Measurements from ENCODE around the gene AATK. TPM values are rescaled to one million over a fixed set of nuclear protein-coding genes. Genes with fewer than 3 reads are reported as not detected.

Gene AATK
- total RNA-seq, 1 experiment from 2014 or later, result 4.4 TPM

DNA sequence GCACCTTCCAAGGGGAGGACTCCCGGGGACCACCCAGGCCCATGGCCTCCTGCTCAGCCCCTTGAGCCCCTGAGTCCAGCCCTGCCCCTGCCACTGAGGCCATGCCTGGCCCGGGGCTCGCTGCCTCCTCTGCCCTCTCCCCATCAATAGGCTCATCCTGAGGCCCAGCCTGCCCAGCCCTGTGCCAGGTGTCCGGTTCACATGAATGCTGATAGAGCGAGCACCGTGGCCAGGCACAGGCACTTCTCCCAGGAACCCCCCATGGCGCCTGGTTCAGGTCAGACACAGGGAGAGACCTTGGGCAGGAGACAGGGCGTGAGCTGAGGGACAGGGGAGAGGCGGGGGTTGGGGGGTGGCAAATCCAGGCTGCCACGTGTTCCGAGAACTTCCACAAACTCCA lies 3.5 kb downstream of the AATK start:
- H3K36me3 ChIP-seq (ENCODE audit: control insufficient read depth in 1 of 2, insufficient read depth in 2 of 2, low read length in 2 of 2), result no peaks in the 10 kb centered on the region
- H3K4me2 ChIP-seq (ENCODE audit: low read length), result no peak overlapping the region
- ChIA-PET CTCF (no interaction called here), POLR2A (no interaction called here), RAD21 (ENCODE audit: low non-redundant PET in 1 of 2, low total read pairs in 2 of 2, uncharacterized antibody in 2 of 2, unreplicated experiment in 2 of 2) (no interaction called here)
- H4K20me1 ChIP-seq (ENCODE audit: insufficient read depth), result no peaks in the 10 kb centered on the region
- H3K27me3 ChIP-seq (ENCODE audit: insufficient read depth, low read length), result no peaks in the 10 kb centered on the region
- H3K79me2 ChIP-seq (ENCODE audit: insufficient read depth, low read length), result no peaks in the 10 kb centered on the region
- BruUV-seq (replicated peaks), result no TSS peak
- H3K4me1 ChIP-seq (ENCODE audit: control insufficient read depth in 1 of 2, insufficient read depth in 2 of 2, low read length in 2 of 2), result no peaks in the 10 kb centered on the region
- no peak overlapping the region for H3K4me3 ChIP-seq (replicated peaks in 1 of 2; ENCODE audit: low read depth in 1 of 2, low read length in 2 of 2)
- H3K27ac ChIP-seq (ENCODE audit: low read depth, low read length), result no peak overlapping the region
- TF ChIP-seq CBX3 (IDR thresholded peaks at IDR 0.05; ENCODE audit: low read depth) (no peak), TCF7L2 (IDR thresholded peaks at IDR 0.05; ENCODE audit: borderline replicate concordance, extremely low read depth, insufficient read depth, insufficient read length) (no peak), POLR2AphosphoS5 (IDR thresholded peaks at IDR 0.05; ENCODE audit: low read depth, low read length) (no peak), SP1 (IDR thresholded peaks at IDR 0.05; ENCODE audit: low read depth) (no peak), ELF1 (IDR thresholded peaks at IDR 0.05; ENCODE audit: borderline replicate concordance, low read depth) (no peak)
- TF ChIP-seq, protein P1, sequence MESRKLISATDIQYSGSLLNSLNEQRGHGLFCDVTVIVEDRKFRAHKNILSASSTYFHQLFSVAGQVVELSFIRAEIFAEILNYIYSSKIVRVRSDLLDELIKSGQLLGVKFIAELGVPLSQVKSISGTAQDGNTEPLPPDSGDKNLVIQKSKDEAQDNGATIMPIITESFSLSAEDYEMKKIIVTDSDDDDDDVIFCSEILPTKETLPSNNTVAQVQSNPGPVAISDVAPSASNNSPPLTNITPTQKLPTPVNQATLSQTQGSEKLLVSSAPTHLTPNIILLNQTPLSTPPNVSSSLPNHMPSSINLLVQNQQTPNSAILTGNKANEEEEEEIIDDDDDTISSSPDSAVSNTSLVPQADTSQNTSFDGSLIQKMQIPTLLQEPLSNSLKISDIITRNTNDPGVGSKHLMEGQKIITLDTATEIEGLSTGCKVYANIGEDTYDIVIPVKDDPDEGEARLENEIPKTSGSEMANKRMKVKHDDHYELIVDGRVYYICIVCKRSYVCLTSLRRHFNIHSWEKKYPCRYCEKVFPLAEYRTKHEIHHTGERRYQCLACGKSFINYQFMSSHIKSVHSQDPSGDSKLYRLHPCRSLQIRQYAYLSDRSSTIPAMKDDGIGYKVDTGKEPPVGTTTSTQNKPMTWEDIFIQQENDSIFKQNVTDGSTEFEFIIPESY (IDR thresholded peaks at IDR 0.05; ENCODE audit: extremely low read depth, insufficient replicate concordance, low read length), result no peak
- ATAC-seq (no peak), DNase-seq (ENCODE audit: low read depth, low spot score) (no peak)
- no peaks in the 10 kb centered on the region for H3K9me2 ChIP-seq (ENCODE audit: insufficient read depth)
- no peak overlapping the region for H2AFZ ChIP-seq (ENCODE audit: low read depth, low read length, poor library complexity, severe bottlenecking)
- no peak overlapping the region for H3K9ac ChIP-seq (ENCODE audit: low read length)
- H3K9me3 ChIP-seq (ENCODE audit: control insufficient read depth in 1 of 2, insufficient read depth in 1 of 2, low read depth in 1 of 2, low read length in 2 of 2), result no peaks in the 10 kb centered on the region
- intact Hi-C loops (cut with micrococcal nuclease), result no loop called here

- POLR2A ChIA-PET, result no interaction called here
- no peaks in the 10 kb centered on the region for H3K9me3 ChIP-seq (ENCODE audit: control insufficient read depth in 1 of 2, insufficient read depth in 1 of 2, low read depth in 1 of 2, low read length in 2 of 2)
- no peak overlapping the region for H3K9ac ChIP-seq (ENCODE audit: low read length)
- ATAC-seq (no peak), DNase-seq (ENCODE audit: low read depth, low spot score) (no peak)
- H3K36me3 ChIP-seq (ENCODE audit: control insufficient read depth in 1 of 2, insufficient read depth in 2 of 2, low read length in 2 of 2), result no peaks in the 10 kb centered on the region
- no peaks in the 10 kb centered on the region for H4K20me1 ChIP-seq (ENCODE audit: insufficient read depth)
- H3K4me2 ChIP-seq (ENCODE audit: low read length), result no peak overlapping the region
- RAD21 ChIA-PET (ENCODE audit: low non-redundant PET in 1 of 2, low total read pairs in 2 of 2, uncharacterized antibody in 2 of 2, unreplicated experiment in 2 of 2), result no interaction called here
- no TSS peak for BruUV-seq (replicated peaks)
- intact Hi-C loops (cut with micrococcal nuclease), result no loop called here
- no peak overlapping the region for H2AFZ ChIP-seq (ENCODE audit: low read depth, low read length, poor library complexity, severe bottlenecking)
- no peak overlapping the region for H3K27ac ChIP-seq (ENCODE audit: low read depth, low read length)
- no peak for TF ChIP-seq ELF1 (IDR thresholded peaks at IDR 0.05; ENCODE audit: borderline replicate concordance, low read depth)
- no peak for TF ChIP-seq SIN3A (IDR thresholded peaks at IDR 0.05; ENCODE audit: low read depth)
- TF ChIP-seq CEBPB (IDR thresholded peaks at IDR 0.05; ENCODE audit: low read depth), result no peak
- TF ChIP-seq, protein P2, sequence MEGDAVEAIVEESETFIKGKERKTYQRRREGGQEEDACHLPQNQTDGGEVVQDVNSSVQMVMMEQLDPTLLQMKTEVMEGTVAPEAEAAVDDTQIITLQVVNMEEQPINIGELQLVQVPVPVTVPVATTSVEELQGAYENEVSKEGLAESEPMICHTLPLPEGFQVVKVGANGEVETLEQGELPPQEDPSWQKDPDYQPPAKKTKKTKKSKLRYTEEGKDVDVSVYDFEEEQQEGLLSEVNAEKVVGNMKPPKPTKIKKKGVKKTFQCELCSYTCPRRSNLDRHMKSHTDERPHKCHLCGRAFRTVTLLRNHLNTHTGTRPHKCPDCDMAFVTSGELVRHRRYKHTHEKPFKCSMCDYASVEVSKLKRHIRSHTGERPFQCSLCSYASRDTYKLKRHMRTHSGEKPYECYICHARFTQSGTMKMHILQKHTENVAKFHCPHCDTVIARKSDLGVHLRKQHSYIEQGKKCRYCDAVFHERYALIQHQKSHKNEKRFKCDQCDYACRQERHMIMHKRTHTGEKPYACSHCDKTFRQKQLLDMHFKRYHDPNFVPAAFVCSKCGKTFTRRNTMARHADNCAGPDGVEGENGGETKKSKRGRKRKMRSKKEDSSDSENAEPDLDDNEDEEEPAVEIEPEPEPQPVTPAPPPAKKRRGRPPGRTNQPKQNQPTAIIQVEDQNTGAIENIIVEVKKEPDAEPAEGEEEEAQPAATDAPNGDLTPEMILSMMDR (IDR thresholded peaks at IDR 0.05 in 2 of 3, conservative IDR thresholded peaks at IDR 0.05 in 1 of 3; ENCODE audit: borderline replicate concordance in 1 of 3, insufficient read depth in 1 of 3, low read depth in 2 of 3, low read length in 2 of 3), result no peak
- TF ChIP-seq, protein P3, sequence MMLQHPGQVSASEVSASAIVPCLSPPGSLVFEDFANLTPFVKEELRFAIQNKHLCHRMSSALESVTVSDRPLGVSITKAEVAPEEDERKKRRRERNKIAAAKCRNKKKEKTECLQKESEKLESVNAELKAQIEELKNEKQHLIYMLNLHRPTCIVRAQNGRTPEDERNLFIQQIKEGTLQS (IDR thresholded peaks at IDR 0.05), result no peak
- TF ChIP-seq, protein P4, sequence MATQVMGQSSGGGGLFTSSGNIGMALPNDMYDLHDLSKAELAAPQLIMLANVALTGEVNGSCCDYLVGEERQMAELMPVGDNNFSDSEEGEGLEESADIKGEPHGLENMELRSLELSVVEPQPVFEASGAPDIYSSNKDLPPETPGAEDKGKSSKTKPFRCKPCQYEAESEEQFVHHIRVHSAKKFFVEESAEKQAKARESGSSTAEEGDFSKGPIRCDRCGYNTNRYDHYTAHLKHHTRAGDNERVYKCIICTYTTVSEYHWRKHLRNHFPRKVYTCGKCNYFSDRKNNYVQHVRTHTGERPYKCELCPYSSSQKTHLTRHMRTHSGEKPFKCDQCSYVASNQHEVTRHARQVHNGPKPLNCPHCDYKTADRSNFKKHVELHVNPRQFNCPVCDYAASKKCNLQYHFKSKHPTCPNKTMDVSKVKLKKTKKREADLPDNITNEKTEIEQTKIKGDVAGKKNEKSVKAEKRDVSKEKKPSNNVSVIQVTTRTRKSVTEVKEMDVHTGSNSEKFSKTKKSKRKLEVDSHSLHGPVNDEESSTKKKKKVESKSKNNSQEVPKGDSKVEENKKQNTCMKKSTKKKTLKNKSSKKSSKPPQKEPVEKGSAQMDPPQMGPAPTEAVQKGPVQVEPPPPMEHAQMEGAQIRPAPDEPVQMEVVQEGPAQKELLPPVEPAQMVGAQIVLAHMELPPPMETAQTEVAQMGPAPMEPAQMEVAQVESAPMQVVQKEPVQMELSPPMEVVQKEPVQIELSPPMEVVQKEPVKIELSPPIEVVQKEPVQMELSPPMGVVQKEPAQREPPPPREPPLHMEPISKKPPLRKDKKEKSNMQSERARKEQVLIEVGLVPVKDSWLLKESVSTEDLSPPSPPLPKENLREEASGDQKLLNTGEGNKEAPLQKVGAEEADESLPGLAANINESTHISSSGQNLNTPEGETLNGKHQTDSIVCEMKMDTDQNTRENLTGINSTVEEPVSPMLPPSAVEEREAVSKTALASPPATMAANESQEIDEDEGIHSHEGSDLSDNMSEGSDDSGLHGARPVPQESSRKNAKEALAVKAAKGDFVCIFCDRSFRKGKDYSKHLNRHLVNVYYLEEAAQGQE (IDR thresholded peaks at IDR 0.05; ENCODE audit: low read depth), result no peak
- no peak overlapping the region for H3K4me3 ChIP-seq (replicated peaks in 1 of 2; ENCODE audit: low read depth in 1 of 2, low read length in 2 of 2)
- H3K9me2 ChIP-seq (ENCODE audit: insufficient read depth), result no peaks in the 10 kb centered on the region
- CTCF ChIA-PET, result no interaction called here
- H3K79me2 ChIP-seq (ENCODE audit: insufficient read depth, low read length), result no peaks in the 10 kb centered on the region
- H3K27me3 ChIP-seq (ENCODE audit: insufficient read depth, low read length), result no peaks in the 10 kb centered on the region
- H3K4me1 ChIP-seq (ENCODE audit: control insufficient read depth in 1 of 2, insufficient read depth in 2 of 2, low read length in 2 of 2), result no peaks in the 10 kb centered on the region
Measured at GRCh38 chr17:81161972-81162371, 4.0 kb downstream of the AATK start.

All from HCT116 (cell line).